Transverse colon (tissue), 4 donors: Measurements from ENCODE around the gene RBX1.

Source experiments
- EP300 ChIP-seq: sonication (generic); formaldehyde crosslinking; IDR thresholded peaks from one replicate; pipeline ENCODE4 v1.6.1; 2017; ENCODE audit warnings: antibody characterized with exemption, low read depth
- POLR2A ChIP-seq: fragments of 450-650 bp; IDR thresholded peaks from one replicate; pipeline ENCODE4 v1.6.1; 2016; ENCODE audit warnings: antibody characterized with exemption, mild to moderate bottlenecking, moderate library complexity
- POLR2AphosphoS5 ChIP-seq, 3 donors: sonication (generic); formaldehyde crosslinking; IDR thresholded peaks; one replicate each; pipeline ENCODE4 v1.6.1; 2016; ENCODE audit warnings: antibody characterized with exemption in 3 of 3
- TF ChIP-seq, protein P1 (sequence below), 5 experiments: fragments of 200-600 bp in 3 of 5; fragments of 450-650 bp in 2 of 5; sonication (generic) in 3 of 5; IDR thresholded peaks; 1 replicate in 2 of 5; 2 replicates in 3 of 5; pipeline ENCODE4 v1.5.1; 2016 to 2017; ENCODE audit warnings: antibody characterized with exemption in 5 of 5, inconsistent platforms in 3 of 5, mild to moderate bottlenecking in 2 of 5, moderate library complexity in 1 of 5

DNA sequence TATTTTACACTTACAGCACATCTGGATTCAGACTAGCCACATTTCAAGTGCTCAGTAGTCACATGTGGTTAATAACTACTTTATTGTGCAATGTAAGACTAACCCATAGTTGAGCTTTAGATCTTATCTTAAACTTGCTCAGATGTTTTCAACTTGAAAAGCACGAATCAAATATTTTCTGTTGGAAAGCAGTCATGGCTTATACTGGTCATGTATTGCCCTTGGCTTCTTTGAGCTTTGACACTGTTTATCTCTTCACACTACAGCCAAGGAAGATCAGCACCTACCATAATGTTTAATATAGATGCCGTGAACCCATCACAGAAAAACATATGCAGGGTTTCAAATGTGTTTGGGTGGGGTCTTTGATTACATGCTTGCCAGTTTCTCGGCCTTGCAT is 4.4 kb downstream of the RBX1 start:
- TF ChIP-seq POLR2A (no peak), POLR2AphosphoS5 (IDR thresholded peaks at IDR 0.05) (no peak), EP300 (no peak)
- TF ChIP-seq, protein P1, sequence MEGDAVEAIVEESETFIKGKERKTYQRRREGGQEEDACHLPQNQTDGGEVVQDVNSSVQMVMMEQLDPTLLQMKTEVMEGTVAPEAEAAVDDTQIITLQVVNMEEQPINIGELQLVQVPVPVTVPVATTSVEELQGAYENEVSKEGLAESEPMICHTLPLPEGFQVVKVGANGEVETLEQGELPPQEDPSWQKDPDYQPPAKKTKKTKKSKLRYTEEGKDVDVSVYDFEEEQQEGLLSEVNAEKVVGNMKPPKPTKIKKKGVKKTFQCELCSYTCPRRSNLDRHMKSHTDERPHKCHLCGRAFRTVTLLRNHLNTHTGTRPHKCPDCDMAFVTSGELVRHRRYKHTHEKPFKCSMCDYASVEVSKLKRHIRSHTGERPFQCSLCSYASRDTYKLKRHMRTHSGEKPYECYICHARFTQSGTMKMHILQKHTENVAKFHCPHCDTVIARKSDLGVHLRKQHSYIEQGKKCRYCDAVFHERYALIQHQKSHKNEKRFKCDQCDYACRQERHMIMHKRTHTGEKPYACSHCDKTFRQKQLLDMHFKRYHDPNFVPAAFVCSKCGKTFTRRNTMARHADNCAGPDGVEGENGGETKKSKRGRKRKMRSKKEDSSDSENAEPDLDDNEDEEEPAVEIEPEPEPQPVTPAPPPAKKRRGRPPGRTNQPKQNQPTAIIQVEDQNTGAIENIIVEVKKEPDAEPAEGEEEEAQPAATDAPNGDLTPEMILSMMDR (IDR thresholded peaks at IDR 0.05), result no peak
